ENCODE data around the gene GLP1R.

GLP1R gene

GRCh38 chr6:39079197-39080125 lies 30.9 kb downstream of the GLP1R start:
- DNase-seq (ENCODE audit: extremely low read depth, insufficient read length) = no peak
- no peak overlapping the region for H3K4me3 ChIP-seq (replicated peaks; ENCODE audit: low read depth, low read length)
- no peaks in the 10 kb centered on the region; the same call in 1 of the 2 replicates for H3K27me3 ChIP-seq (replicated peaks; ENCODE audit: control insufficient read depth, insufficient read depth, low read length)
- no peaks in the 10 kb centered on the region for H3K36me3 ChIP-seq (ENCODE audit: control insufficient read depth, insufficient read depth, low read length)
- TF ChIP-seq, protein P1, sequence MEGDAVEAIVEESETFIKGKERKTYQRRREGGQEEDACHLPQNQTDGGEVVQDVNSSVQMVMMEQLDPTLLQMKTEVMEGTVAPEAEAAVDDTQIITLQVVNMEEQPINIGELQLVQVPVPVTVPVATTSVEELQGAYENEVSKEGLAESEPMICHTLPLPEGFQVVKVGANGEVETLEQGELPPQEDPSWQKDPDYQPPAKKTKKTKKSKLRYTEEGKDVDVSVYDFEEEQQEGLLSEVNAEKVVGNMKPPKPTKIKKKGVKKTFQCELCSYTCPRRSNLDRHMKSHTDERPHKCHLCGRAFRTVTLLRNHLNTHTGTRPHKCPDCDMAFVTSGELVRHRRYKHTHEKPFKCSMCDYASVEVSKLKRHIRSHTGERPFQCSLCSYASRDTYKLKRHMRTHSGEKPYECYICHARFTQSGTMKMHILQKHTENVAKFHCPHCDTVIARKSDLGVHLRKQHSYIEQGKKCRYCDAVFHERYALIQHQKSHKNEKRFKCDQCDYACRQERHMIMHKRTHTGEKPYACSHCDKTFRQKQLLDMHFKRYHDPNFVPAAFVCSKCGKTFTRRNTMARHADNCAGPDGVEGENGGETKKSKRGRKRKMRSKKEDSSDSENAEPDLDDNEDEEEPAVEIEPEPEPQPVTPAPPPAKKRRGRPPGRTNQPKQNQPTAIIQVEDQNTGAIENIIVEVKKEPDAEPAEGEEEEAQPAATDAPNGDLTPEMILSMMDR (IDR thresholded peaks at IDR 0.05; ENCODE audit: insufficient read depth, low read length, poor library complexity, severe bottlenecking) = no peak

DNA sequence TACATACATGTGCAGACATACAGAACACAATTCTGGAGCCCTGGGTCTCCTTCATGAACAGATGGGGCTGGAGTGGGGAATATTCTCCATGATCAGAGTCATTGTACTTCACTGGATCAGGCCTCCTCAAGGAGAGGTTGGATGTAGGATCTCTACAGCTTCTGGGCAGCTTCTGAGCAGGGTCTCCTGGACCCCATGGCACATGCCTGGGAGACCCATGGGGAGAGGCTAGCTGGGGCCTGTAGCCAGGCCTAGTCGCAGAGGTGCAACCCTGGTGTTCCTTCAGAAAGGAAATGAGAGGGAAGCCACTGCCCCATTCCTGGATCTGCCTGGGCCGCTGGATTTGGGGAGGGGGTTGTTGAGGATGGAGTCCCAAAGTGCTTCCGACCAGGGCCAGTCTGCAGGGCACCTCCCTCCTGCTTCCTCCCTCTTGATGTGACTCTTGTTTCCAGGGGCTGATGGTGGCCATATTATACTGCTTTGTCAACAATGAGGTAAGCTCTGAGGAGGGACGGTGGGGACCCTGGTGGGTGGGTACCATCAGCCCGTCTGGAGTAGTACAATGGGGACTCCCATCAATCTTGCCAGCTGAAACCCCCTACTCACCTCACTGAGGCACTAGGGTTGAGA lies 31.8 kb downstream of the GLP1R start:
- Histone ChIP-seq H3K4me3 (replicated peaks; ENCODE audit: low read depth, low read length) (no peak overlapping the region), H3K27me3 (replicated peaks; ENCODE audit: control insufficient read depth, insufficient read depth, low read length) (no peaks in the 10 kb centered on the region; the same call in 1 of the 2 replicates), H3K36me3 (ENCODE audit: control insufficient read depth, insufficient read depth, low read length) (no peaks in the 10 kb centered on the region)
- no peak for DNase-seq (ENCODE audit: extremely low read depth, insufficient read length)
- TF ChIP-seq, protein P1 (IDR thresholded peaks at IDR 0.05; ENCODE audit: insufficient read depth, low read length, poor library complexity, severe bottlenecking) = no peak

DNA sequence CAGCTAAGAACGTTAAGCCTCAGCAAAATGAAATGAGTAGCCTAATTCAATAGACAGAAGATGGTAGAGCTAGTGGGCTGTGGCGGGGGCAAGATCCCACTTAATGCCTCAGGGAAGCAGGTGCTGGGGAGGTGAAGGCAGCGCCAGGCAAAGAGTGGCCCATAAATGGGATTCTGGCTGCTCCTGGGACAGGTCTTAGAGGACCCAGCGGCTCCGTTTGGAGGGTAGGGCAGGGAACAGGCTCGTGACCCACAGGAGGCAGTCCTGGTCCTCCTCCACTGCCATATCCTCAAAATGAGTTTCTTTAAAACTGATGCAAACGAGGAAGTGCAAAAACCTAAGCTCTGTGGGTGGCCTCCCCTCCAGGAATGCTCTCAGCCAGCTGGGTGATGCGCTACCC lies 33.7 kb downstream of the GLP1R start:
- peaks cover 1% of the 10 kb centered on the region for H3K27me3 ChIP-seq (replicated peaks; ENCODE audit: control insufficient read depth, insufficient read depth, low read length)
- H3K36me3 ChIP-seq (ENCODE audit: control insufficient read depth, insufficient read depth, low read length) = no peaks in the 10 kb centered on the region
- H3K4me3 ChIP-seq (replicated peaks; ENCODE audit: low read depth, low read length) = no peak overlapping the region
- DNase-seq (ENCODE audit: extremely low read depth, insufficient read length) = no peak
- TF ChIP-seq, protein P1 (IDR thresholded peaks at IDR 0.05; ENCODE audit: insufficient read depth, low read length, poor library complexity, severe bottlenecking) = no peak

DNA sequence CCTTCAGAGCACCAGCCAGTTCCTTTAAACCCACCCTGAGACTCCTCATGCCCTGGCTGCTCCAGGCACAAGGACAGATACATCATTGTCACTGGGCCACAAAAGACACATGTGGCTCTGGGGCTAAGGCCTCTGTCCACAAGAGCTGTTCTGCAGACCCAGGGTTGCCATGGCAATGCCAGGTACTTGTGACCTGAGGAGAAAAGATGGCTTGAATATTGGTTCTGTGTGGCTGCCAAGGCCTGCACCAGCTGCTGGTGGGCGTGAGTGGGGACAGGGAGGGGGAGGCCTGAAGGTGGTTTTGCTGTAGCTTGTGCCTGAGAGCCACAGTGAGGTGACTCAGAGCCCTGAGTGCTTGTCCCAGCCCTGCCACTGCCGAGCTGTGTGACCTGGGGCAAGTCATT lies 34.7 kb downstream of the GLP1R start:
- no peak for DNase-seq (ENCODE audit: extremely low read depth, insufficient read length)
- no peak overlapping the region for H3K4me3 ChIP-seq (replicated peaks; ENCODE audit: low read depth, low read length)

GRCh38 chr6:39084506-39084905 lies 35.9 kb downstream of the GLP1R start:
- TF ChIP-seq, protein P1 (IDR thresholded peaks at IDR 0.05; ENCODE audit: insufficient read depth, low read length, poor library complexity, severe bottlenecking) = no peak
- H3K36me3 ChIP-seq (ENCODE audit: control insufficient read depth, insufficient read depth, low read length) = no peaks in the 10 kb centered on the region
- H3K27me3 ChIP-seq (replicated peaks; ENCODE audit: control insufficient read depth, insufficient read depth, low read length) = peaks cover 2% of the 10 kb centered on the region
- no peak overlapping the region for H3K4me3 ChIP-seq (replicated peaks; ENCODE audit: low read depth, low read length)
- no peak for DNase-seq (ENCODE audit: extremely low read depth, insufficient read length)

More for the DNA sequence above, 34.7 kb downstream of the GLP1R start:
- Histone ChIP-seq H3K36me3 (ENCODE audit: control insufficient read depth, insufficient read depth, low read length) (no peaks in the 10 kb centered on the region), H3K27me3 (replicated peaks; ENCODE audit: control insufficient read depth, insufficient read depth, low read length) (peaks cover 2% of the 10 kb centered on the region)
- TF ChIP-seq, protein P1 (IDR thresholded peaks at IDR 0.05; ENCODE audit: insufficient read depth, low read length, poor library complexity, severe bottlenecking) = no peak

All from GM06990 (cell line).